ENCODE data around the gene NCS1.

Gene NCS1

DNA sequence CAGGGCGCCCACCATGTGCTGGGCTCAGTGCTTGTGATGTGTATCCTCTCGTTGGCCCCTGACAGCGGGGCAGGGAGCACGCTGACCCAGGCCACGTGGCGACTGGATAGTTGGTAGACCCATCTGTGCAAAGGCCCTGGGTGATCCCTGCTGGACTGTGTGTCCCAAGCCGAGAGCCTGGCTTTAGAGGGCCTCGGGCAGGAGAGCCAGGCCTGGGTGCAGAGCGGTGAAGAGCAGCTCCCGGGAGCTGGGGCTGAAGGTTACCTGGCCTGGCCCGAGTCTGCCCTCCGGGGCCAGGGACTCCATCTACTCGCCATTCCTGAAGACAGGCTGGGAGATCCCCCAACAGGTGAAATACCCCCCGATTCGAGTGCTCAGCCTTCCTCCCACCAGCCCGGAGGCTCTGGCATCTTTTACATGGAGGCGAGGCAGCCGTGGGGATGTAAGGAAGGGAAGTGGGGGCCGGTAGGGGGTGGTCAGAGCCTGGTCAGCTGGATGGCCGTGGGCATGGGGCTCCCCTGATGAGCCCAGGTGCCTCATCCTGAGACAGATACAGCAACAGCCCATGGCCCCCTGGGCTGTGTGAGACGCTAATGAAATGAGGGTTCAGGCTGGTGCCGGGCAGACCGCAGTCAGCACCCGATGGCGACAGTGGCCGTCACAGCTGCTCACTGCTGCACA, 19.0 kb downstream of the NCS1 start:
- no peaks in the 10 kb centered on the region for H3K27me3 ChIP-seq
- peak overlapping the region; percentile 60 to 98 (median 90) for H3K4me2 ChIP-seq
- no peak for TF ChIP-seq Cebpa-rat (IDR thresholded peaks at IDR 0.05)
- peaks cover 0 to 100% (median 97%) of the 10 kb centered on the region in 11 experiments; a peak in 20 of 22 replicates for H4K20me1 ChIP-seq
- peak overlapping the region in 8 of 11 experiments; percentile 0 to 66 (median 37); a peak in 10 of 22 replicates for H3K9ac ChIP-seq
- H3K27ac ChIP-seq, result peak overlapping the region in 7 of 11 experiments; percentile 4 to 74 (median 39); a peak in 9 of 22 replicates
- H3K9me3 ChIP-seq (replicated peaks in 1 of 11), result no peaks in the 10 kb centered on the region
- H3K4me1 ChIP-seq, result peaks cover 62 to 95% (median 90%) of the 10 kb centered on the region in 10 experiments
- no peaks in the 10 kb centered on the region for H3K36me3 ChIP-seq
- no peak overlapping the region; a peak in 2 of 20 replicates for H3K4me3 ChIP-seq

DNA sequence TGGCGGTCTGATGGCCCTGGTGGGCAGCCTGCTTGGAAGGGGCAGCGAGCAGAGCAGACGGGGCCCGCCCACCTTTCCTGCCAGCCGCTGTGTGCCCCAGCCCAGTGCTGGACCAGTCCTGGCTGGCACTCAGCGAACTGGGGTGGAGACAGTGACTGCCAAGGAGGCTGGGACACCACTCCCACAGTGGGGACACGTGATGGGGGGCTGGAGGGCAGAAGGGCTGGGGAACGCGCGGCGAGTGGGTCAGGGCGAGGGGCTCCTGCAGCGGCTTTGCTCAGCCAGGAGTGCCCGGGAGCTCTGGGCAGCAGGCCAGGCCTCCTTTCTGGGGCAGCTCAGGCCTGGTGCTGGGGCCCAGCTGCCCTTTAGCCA, 19.5 kb downstream of the NCS1 start:
- Histone ChIP-seq H3K9ac (peak overlapping the region in 6 of 11 experiments; percentile 4 to 66 (median 52); a peak in 7 of 22 replicates), H3K36me3 (no peaks in the 10 kb centered on the region), H3K4me1 (peaks cover 58 to 97% (median 90%) of the 10 kb centered on the region in 10 experiments), H4K20me1 (peaks cover 0 to 100% (median 97%) of the 10 kb centered on the region in 11 experiments; a peak in 20 of 22 replicates), H3K4me3 (no peak overlapping the region; a peak in 1 of 20 replicates), H3K27ac (peak overlapping the region in 7 of 11 experiments; percentile 12 to 74 (median 48); a peak in 10 of 22 replicates), H3K9me3 (replicated peaks in 1 of 11) (no peaks in the 10 kb centered on the region), H3K4me2 (peak overlapping the region; percentile 83 to 98 (median 90); a peak in 21 of 22 replicates), H3K27me3 (no peaks in the 10 kb centered on the region)
- no peak for TF ChIP-seq Cebpa-rat (IDR thresholded peaks at IDR 0.05)

DNA sequence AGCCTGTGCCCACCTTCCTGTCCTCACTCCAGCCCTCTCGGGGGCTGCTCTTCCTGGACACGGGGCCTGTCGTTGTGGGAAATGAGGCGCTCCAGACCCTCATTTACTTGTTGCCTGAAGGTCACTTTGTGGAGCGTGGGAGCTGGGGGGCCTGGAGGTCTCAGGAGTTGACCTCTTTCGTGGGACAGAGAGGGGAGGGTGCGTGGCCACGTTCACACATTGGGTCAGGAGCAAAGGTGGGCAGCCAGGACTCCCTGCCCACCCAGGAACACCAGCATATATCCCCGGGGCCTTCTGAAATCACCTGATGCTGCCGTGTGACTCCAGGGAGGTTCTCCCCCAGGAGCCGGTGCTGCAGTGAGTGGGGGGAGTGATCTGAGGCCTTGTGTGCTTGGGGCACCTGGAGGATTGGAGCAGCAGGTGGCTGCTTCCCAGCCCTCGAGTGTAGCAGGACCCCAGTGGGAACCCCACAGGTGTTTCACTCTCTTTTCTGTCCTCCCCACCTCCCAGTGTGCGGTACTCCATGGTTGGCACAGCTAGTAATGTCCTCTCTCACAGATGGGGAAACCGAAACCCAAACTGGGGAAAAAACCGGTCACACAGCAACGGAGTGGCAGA, 20.3 kb downstream of the NCS1 start:
- peaks cover 51 to 91% (median 82%) of the 10 kb centered on the region in 10 experiments for H3K4me1 ChIP-seq
- TF ChIP-seq Cebpa-rat (IDR thresholded peaks at IDR 0.05), result no peak; a peak in 1 of 22 replicates
- peak overlapping the region; percentile 83 to 98 (median 90) for H3K4me2 ChIP-seq
- H3K4me3 ChIP-seq, result peak overlapping the region in 4 of 10 experiments; percentile 15 to 36 (median 22); a peak in 5 of 20 replicates
- peak overlapping the region in 9 of 11 experiments; percentile 9 to 74 (median 46); a peak in 14 of 22 replicates for H3K27ac ChIP-seq
- no peaks in the 10 kb centered on the region for H3K36me3 ChIP-seq
- no peaks in the 10 kb centered on the region for H3K9me3 ChIP-seq (replicated peaks in 1 of 11)
- peaks cover 0 to 100% (median 96%) of the 10 kb centered on the region in 11 experiments; a peak in 20 of 22 replicates for H4K20me1 ChIP-seq
- peak overlapping the region; percentile 27 to 66 (median 47); a peak in 17 of 22 replicates for H3K9ac ChIP-seq
- no peaks in the 10 kb centered on the region for H3K27me3 ChIP-seq

DNA sequence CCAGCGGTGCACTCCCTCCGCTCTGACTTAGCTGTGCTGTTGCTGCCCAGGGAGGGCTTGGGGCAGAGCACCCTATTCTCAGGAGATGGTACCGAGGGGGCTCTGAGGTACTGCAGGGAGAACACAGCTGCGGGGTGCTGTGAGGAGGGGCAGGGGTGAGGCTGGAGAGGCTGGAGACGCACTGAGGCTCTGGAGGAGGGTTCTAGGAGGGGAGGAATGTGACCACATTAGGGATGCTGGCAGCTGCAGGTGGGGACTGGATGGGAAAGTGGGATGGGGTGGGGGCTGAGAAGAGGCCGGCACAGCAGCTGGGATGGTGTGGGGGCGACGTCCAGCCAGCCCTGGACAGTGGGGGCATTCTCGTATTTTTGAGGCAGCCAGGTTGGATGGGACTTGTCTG, 20.9 kb downstream of the NCS1 start:
- TF ChIP-seq Cebpa-rat (IDR thresholded peaks at IDR 0.05), result no peak
- peak overlapping the region; percentile 83 to 98 (median 90) for H3K4me2 ChIP-seq
- no peaks in the 10 kb centered on the region for H3K36me3 ChIP-seq
- H3K4me1 ChIP-seq, result peaks cover 48 to 90% (median 79%) of the 10 kb centered on the region in 10 experiments
- no peaks in the 10 kb centered on the region for H3K9me3 ChIP-seq (replicated peaks in 1 of 11)
- H3K4me3 ChIP-seq, result peak overlapping the region in 4 of 10 experiments; percentile 15 to 36 (median 22); a peak in 7 of 20 replicates
- peaks cover 0 to 100% (median 95%) of the 10 kb centered on the region in 11 experiments; a peak in 20 of 22 replicates for H4K20me1 ChIP-seq
- H3K27ac ChIP-seq, result peak overlapping the region in 8 of 11 experiments; percentile 2 to 74 (median 56); a peak in 12 of 22 replicates
- no peaks in the 10 kb centered on the region for H3K27me3 ChIP-seq
- peak overlapping the region; percentile 27 to 66 (median 47); a peak in 19 of 22 replicates for H3K9ac ChIP-seq

DNA sequence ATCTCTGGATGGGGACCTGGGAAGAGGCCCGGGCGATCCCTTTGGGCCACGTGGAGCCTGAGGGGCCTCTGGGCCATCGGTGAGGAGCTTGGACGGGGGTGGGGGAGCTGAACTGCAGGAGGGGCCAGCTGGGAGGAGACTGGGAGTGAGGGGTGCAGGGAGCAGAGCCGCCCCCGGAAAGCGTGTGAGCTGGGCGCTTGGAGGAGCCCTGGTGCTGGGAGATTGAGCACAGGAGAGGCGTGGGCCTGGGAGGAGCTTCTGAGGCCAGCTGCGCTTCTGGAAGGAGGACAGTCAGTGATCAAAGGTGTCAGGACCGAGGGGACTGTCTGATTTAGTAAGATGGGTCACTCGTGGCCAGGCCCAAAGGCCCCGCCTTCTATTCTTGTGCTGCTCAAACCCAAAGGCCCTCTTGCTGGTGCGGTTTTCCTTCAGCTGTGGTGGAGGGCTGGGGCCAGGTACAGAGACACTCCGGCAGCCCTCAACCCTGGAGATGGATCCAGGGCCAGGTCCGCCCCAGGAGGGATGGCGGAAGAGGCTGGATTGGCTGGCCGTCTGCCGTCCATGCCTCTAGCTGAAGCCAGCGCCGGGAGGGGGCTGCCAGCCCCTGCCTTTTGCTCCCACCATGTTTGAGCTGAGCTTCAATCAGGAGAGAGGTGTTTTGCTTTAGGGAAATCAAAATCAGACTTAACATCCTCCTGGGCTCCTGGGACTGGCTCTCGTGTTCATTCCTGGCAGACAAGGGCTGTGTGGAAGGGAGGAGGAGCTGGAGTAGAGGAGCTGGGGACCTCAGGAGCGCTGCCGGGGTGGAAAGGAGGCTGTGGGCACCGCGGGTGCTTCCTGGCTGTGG, 21.6 kb downstream of the NCS1 start:
- H3K9me3 ChIP-seq (replicated peaks in 1 of 11), result no peaks in the 10 kb centered on the region
- peak overlapping the region; percentile 22 to 66 (median 47); a peak in 19 of 22 replicates for H3K9ac ChIP-seq
- peak overlapping the region; percentile 83 to 98 (median 90) for H3K4me2 ChIP-seq
- no peak for TF ChIP-seq Cebpa-rat (IDR thresholded peaks at IDR 0.05)
- H4K20me1 ChIP-seq, result peaks cover 0 to 100% (median 92%) of the 10 kb centered on the region in 11 experiments; a peak in 20 of 22 replicates
- H3K27ac ChIP-seq, result peak overlapping the region in 7 of 11 experiments; percentile 24 to 74 (median 60); a peak in 13 of 22 replicates
- H3K36me3 ChIP-seq, result no peaks in the 10 kb centered on the region
- peaks cover 48 to 93% (median 76%) of the 10 kb centered on the region in 10 experiments for H3K4me1 ChIP-seq
- no peaks in the 10 kb centered on the region for H3K27me3 ChIP-seq
- H3K4me3 ChIP-seq, result peak overlapping the region in 3 of 10 experiments; percentile 25 to 36 (median 31); a peak in 6 of 20 replicates

DNA sequence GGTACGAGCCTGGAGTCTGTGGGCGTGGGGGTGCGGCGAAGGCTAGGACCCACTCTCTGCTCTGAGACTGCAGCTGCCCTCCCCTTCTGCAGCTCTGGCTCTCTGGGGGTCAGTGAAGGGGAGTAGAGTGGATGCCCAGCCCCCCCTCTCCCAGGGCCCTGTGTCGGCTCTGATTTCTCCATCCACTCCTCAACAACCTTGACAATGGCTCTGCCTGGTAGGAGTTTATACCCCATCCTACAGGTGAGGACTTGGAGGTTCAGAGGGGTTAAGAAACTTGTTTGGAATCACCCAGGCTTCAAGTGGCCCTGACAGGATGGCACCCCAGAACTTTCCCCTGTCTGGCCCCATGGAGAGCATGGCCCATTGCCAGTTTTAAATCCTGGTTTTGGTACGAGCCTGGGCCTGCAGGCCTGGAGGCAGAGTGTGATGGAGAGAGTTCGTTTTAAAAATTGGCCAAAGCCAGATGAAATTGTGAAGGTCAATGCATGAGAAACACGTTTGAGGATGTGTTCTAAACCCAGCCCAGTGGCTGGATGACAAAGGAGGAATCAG, 22.3 kb downstream of the NCS1 start:
- Histone ChIP-seq H3K4me2 (peak overlapping the region; percentile 83 to 98 (median 90)), H4K20me1 (peaks cover 0 to 100% (median 91%) of the 10 kb centered on the region in 11 experiments; a peak in 20 of 22 replicates), H3K9me3 (replicated peaks in 1 of 11) (no peaks in the 10 kb centered on the region), H3K9ac (peak overlapping the region in 10 of 11 experiments; percentile 22 to 66 (median 42); a peak in 16 of 22 replicates), H3K27ac (peak overlapping the region in 7 of 11 experiments; percentile 24 to 74 (median 60); a peak in 9 of 22 replicates), H3K36me3 (no peaks in the 10 kb centered on the region), H3K4me3 (peak overlapping the region in 2 of 10 experiments; percentile 25 to 27; a peak in 3 of 20 replicates), H3K27me3 (no peaks in the 10 kb centered on the region), H3K4me1 (peaks cover 48 to 92% (median 77%) of the 10 kb centered on the region in 10 experiments)
- TF ChIP-seq Cebpa-rat (IDR thresholded peaks at IDR 0.05), result no peak

DNA sequence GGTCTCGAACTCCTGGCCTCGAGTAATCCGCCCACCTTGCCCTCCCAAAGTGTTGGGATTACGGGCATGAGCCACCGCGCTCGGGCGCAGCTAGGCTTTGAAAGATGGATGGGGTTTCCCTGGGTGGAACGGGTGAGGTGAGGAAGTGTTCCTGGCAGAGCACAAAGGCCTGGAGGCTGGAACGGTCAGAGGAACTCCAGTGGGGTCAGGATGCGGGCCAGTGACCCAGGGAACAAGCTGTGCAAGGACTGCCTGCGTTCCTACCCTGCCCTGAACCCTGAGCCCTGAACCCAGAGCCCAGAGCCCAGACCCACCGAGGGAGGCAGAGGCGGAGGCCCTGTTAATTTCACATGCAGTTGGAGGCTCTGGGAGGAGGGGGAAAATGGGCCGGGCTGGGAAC, 23.4 kb downstream of the NCS1 start:
- peaks cover 0 to 100% (median 94%) of the 10 kb centered on the region in 11 experiments; a peak in 20 of 22 replicates for H4K20me1 ChIP-seq
- no peaks in the 10 kb centered on the region for H3K27me3 ChIP-seq
- H3K9me3 ChIP-seq (replicated peaks in 1 of 11), result no peaks in the 10 kb centered on the region
- H3K4me2 ChIP-seq, result peak overlapping the region in 5 of 11 experiments; percentile 83 to 98 (median 89); a peak in 4 of 22 replicates
- H3K4me1 ChIP-seq, result peaks cover 39 to 93% (median 77%) of the 10 kb centered on the region in 10 experiments
- no peak for TF ChIP-seq Cebpa-rat (IDR thresholded peaks at IDR 0.05)
- no peak overlapping the region for H3K4me3 ChIP-seq
- H3K27ac ChIP-seq, result peak overlapping the region in 2 of 11 experiments; percentile 64 to 74; a peak in 3 of 22 replicates
- H3K9ac ChIP-seq, result peak overlapping the region in 1 of 11 experiments; percentile 18; a peak in 1 of 22 replicates
- no peaks in the 10 kb centered on the region for H3K36me3 ChIP-seq
